Fibroblast of lung (primary cell): Measurements from ENCODE around the gene OGA. TPM values are rescaled to one million over a fixed set of nuclear protein-coding genes. Genes with fewer than 3 reads are reported as not detected.

ENCODE experiments used
- DNase-seq, 2 donors: peaks; one replicate each; pipeline versions ENCODE4 v3.0.0 to v3.0.0-alpha.2; 2010; ENCODE audit warnings: low read depth in 2 of 2
- H2AFZ ChIP-seq: 2 replicates; pipeline ENCODE4 v1.5.1; 2012; ENCODE audit warnings: low read length, control low read depth, inconsistent platforms
- H3K27ac ChIP-seq: 2 replicates; pipeline ENCODE4 v1.5.1; 2011; ENCODE audit warnings: low read length, control low read depth; ENCODE audit not compliant: insufficient read depth
- H3K27me3 ChIP-seq: 2 replicates; pipeline ENCODE4 v1.5.1; 2011; ENCODE audit warnings: mild to moderate bottlenecking, low read length; ENCODE audit not compliant: control insufficient read depth, insufficient read depth
- H3K36me3 ChIP-seq: 2 replicates; pipeline ENCODE4 v1.5.1; 2011; ENCODE audit warnings: low read length; ENCODE audit not compliant: control insufficient read depth, insufficient read depth
- H3K4me1 ChIP-seq: 2 replicates; pipeline ENCODE4 v1.5.1; 2011; ENCODE audit warnings: low read length; ENCODE audit not compliant: control insufficient read depth, insufficient read depth; ENCODE audit errors: extremely low read depth
- H3K4me2 ChIP-seq: 2 replicates; pipeline ENCODE4 v1.5.1; 2011; ENCODE audit warnings: low read length, control low read depth; ENCODE audit not compliant: insufficient read depth; ENCODE audit errors: extremely low read depth
- H3K4me3 ChIP-seq, 4 experiments: fragments of 200-600 bp in 1 of 4; sonication (generic) in 1 of 4; replicated peaks in 1 of 4; 2 replicates each; pipeline ENCODE4 v1.5.1; 2011 to 2016; ENCODE audit warnings: low read length in 4 of 4, low read depth in 3 of 4, mild to moderate bottlenecking in 3 of 4, control low read depth in 2 of 4, inconsistent platforms in 1 of 4, mixed read lengths in 1 of 4; ENCODE audit not compliant: insufficient read depth in 1 of 4; ENCODE audit errors: control extremely low read depth in 1 of 4
- H3K79me2 ChIP-seq: 2 replicates; pipeline ENCODE4 v1.5.1; 2012; ENCODE audit warnings: mild to moderate bottlenecking, low read length, inconsistent platforms; ENCODE audit not compliant: control insufficient read depth, insufficient read depth
- H3K9ac ChIP-seq: 2 replicates; pipeline ENCODE4 v1.5.1; 2011; ENCODE audit warnings: mild to moderate bottlenecking, low read length, control low read depth; ENCODE audit not compliant: insufficient read depth
- H3K9me3 ChIP-seq: 2 replicates; pipeline ENCODE4 v1.5.1; 2012; ENCODE audit warnings: low read depth, low read length; ENCODE audit not compliant: control insufficient read depth, insufficient read depth
- H4K20me1 ChIP-seq: 2 replicates; pipeline ENCODE4 v1.5.1; 2011; ENCODE audit warnings: low read length; ENCODE audit not compliant: control insufficient read depth, insufficient read depth; ENCODE audit errors: extremely low read depth
- EZH2 ChIP-seq: IDR thresholded peaks from 2 replicates; pipeline ENCODE4 v1.5.1; 2012; ENCODE audit warnings: low read length, control low read depth, mild to moderate bottlenecking; ENCODE audit errors: missing control alignments
- polyA plus RNA-seq, 2 donors: library from polyadenylated mRNA; depleted of rRNA in 1 of 2; stranded (reverse) in 1 of 2; unstranded in 1 of 2; fragments of >200 nt; gene quantifications; 2 replicates each; pipeline ENCODE4 v1.2.1, GENCODE V29; 2011 to 2012; ENCODE audit warnings: missing spikeins in 1 of 2
- total RNA-seq: library from RNA; depleted of rRNA; stranded (reverse); fragments of >200 nt; gene quantifications from 2 replicates; pipeline ENCODE4 v1.2.1, GENCODE V29; 2014
- TF ChIP-seq, protein P1 (sequence below), 2 donors: IDR thresholded peaks in 1 of 2; conservative IDR thresholded peaks in 1 of 2; 1 replicate in 1 of 2; 2 replicates in 1 of 2; pipeline ENCODE4 v1.5.1; 2011 to 2012; ENCODE audit warnings: low read length in 2 of 2, control low read depth in 1 of 2, inconsistent platforms in 1 of 2, low read depth in 1 of 2, mild to moderate bottlenecking in 1 of 2

The OGA gene
- total and polyA plus RNA-seq, 2 donors (not counting 1 experiment from before 2014, with no cell fraction given) = 69.9 to 193 TPM

DNA sequence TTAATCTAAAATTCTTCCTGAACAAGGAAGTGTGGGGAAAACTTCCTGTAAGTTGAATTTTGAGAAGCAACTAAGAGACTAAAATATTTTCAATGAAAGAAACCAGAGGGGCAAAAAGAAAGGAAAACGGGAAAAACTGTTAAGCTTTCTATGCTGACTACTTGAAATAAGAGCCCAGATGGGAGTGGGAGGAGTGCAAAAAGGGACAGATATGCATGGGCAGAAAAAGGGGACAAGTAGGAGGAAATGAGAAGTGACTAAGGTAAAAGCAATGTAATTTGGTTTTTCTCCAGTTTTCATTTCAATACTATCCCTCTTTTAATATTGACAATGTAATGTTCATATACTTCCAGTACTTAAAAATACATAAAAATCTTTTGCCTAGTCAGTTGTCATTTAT is 11.1 kb downstream of the OGA start:
- no peak for TF ChIP-seq EZH2
- TF ChIP-seq, protein P1, sequence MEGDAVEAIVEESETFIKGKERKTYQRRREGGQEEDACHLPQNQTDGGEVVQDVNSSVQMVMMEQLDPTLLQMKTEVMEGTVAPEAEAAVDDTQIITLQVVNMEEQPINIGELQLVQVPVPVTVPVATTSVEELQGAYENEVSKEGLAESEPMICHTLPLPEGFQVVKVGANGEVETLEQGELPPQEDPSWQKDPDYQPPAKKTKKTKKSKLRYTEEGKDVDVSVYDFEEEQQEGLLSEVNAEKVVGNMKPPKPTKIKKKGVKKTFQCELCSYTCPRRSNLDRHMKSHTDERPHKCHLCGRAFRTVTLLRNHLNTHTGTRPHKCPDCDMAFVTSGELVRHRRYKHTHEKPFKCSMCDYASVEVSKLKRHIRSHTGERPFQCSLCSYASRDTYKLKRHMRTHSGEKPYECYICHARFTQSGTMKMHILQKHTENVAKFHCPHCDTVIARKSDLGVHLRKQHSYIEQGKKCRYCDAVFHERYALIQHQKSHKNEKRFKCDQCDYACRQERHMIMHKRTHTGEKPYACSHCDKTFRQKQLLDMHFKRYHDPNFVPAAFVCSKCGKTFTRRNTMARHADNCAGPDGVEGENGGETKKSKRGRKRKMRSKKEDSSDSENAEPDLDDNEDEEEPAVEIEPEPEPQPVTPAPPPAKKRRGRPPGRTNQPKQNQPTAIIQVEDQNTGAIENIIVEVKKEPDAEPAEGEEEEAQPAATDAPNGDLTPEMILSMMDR (conservative IDR thresholded peaks at IDR 0.05 in 1 of 2, IDR thresholded peaks at IDR 0.05 in 1 of 2; ENCODE audit: low read depth in 1 of 2, low read length in 2 of 2) = no peak
- no peak for DNase-seq
- Histone ChIP-seq H3K9ac (no peak overlapping the region), H3K27ac (no peak overlapping the region), H3K9me3 (no peaks in the 10 kb centered on the region), H4K20me1 (no peaks in the 10 kb centered on the region), H3K4me1 (no peaks in the 10 kb centered on the region), H3K36me3 (peaks cover 6% of the 10 kb centered on the region), H2AFZ (no peak overlapping the region), H3K4me2 (no peak overlapping the region), H3K79me2 (peaks cover 46% of the 10 kb centered on the region), H3K4me3 (no peak overlapping the region), H3K27me3 (no peaks in the 10 kb centered on the region)

DNA sequence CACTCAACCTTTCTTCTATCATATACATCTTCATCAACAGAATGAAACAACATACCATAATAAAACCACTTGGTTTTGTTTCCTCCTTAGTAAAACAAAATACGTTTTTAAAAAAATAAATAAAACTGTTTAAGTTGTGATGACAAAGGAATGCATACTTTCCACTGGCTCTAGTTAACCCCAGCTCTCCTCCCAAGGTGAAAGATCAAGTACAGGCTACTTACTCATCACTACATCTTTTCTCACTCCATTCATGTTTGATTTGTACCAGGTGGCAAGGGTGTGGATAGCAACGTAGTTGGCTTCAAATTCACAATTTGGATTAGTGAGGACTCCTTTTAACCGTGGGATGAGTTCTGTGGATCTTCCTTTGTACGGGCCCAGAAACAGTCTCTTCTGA is 14.7 kb downstream of the OGA start:
- H3K4me2 ChIP-seq = no peak overlapping the region
- no peak overlapping the region for H3K27ac ChIP-seq
- H3K9me3 ChIP-seq = no peaks in the 10 kb centered on the region
- H3K4me1 ChIP-seq = no peaks in the 10 kb centered on the region
- no peak for DNase-seq
- H3K36me3 ChIP-seq = peaks cover 15% of the 10 kb centered on the region
- peaks cover 36% of the 10 kb centered on the region for H3K79me2 ChIP-seq
- H3K27me3 ChIP-seq = no peaks in the 10 kb centered on the region
- no peak overlapping the region for H3K4me3 ChIP-seq
- peaks cover 2% of the 10 kb centered on the region for H4K20me1 ChIP-seq
- H2AFZ ChIP-seq = no peak overlapping the region
- H3K9ac ChIP-seq = no peak overlapping the region
- no peak for TF ChIP-seq EZH2
- TF ChIP-seq, protein P1 (conservative IDR thresholded peaks at IDR 0.05 in 1 of 2, IDR thresholded peaks at IDR 0.05 in 1 of 2; ENCODE audit: low read depth in 1 of 2, low read length in 2 of 2) = no peak

DNA sequence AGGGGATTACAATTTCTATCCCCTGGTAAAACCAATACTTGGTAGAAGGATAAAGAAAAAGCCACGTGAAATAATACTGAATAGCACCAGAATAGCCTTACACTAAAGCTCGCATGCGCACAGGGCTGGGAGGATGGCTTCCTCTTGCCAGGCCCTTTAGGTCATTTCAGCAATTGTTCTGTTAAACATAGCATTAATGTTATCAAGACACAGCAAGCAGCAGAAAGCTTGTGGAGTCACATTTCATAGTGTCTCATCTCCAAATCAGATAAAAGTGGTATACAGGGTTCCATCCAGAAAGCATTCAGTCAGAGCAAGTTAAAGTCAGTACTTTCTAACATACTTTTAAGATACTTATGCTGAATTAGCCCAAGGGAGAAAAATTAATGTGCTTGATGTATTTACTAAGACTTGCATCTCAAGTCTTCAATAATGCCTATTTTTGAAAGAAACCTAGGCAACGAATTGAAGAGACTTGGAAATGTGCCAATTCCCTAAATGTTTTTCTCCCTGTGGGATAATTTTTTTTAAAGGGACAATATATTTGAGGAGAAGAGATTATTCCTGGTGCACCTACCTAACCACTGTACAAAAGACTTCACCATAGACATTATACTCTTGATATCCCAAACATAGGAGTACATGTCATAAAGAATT is 20.7 kb downstream of the OGA start:
- Histone ChIP-seq H2AFZ (no peak overlapping the region), H3K79me2 (peaks cover 35% of the 10 kb centered on the region), H3K27ac (no peak overlapping the region), H4K20me1 (peaks cover 2% of the 10 kb centered on the region), H3K9me3 (no peaks in the 10 kb centered on the region), H3K4me2 (no peak overlapping the region), H3K27me3 (no peaks in the 10 kb centered on the region), H3K4me3 (no peak overlapping the region), H3K9ac (no peak overlapping the region), H3K4me1 (no peaks in the 10 kb centered on the region), H3K36me3 (peaks cover 24% of the 10 kb centered on the region)
- no peak for DNase-seq
- TF ChIP-seq, protein P1 (conservative IDR thresholded peaks at IDR 0.05 in 1 of 2, IDR thresholded peaks at IDR 0.05 in 1 of 2; ENCODE audit: low read depth in 1 of 2, low read length in 2 of 2) = no peak
- TF ChIP-seq EZH2 = no peak
